Stimulated activated CD8-positive, alpha-beta memory T cell treated with anti-CD3 and anti-CD28 coated beads, Interleukin-4, amount 100 ng/mL, for 48 hours (primary cell): ENCODE data around the gene THRB.
"Not testable (repeated sequence)": the region's sequence is repeated elsewhere in the genome, so short reads cannot be mapped to it uniquely, and the experiment has no call there.

Experiments used
- DNase-seq: peaks from one replicate; pipeline ENCODE4 v3.0.0-alpha.2; 2020

THRB gene

DNA sequence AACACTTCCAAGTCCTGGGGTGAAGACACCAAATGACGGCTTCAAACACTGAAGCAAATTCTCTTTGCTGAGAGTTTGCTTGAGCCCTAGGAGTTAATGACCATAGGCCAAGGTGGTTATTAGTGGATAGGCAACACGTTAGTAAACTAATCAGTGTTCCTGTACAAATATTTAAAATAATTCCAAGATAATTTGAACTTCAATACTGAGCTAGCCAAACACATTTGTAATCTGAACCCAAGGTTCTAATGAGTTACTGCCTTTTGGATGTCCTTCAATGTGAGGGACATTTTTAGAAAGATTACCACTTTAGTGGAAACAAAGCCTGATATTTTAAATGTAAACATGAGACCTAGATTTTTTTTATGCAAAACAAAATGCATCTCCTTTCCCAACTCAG lies 94.6 kb downstream of the THRB start:
- no peak for DNase-seq

DNA sequence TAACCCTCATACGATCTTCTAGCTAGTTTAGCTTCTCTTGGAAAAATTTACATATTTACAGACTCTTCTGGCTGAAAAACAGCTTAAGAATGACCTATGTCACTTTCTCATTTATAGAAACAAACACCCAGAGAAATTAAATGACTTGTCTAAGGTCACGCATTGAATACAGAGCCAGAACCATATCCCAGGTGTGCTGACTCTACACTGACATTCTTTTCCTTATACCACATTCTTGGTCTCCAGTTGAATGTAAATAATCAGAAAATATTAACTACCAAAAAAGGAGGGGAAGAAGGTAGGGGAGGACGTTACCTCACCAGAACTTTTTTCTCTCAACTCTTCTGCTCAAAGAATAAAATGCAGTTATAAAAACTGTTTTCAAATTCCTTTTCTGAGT lies 95.0 kb downstream of the THRB start:
- DNase-seq = no peak

DNA sequence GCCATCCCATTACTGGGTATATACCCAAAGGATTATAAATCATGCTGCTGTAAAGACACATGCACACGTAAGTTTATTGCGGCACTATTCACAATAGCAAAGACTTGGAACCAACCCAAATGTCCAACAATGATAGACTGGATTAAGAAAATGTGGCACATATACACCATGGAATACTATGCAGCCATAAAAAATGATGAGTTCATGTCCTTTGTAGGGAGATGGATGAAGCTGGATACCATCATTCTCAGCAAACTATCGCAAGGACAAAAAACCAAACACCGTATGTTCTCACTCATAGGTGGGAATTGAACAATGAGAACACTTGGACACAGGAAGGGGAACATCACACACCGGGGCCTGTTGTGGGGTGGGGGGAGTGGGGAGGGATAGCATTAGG lies 95.9 kb downstream of the THRB start:
- DNase-seq = not testable (repeated sequence)

DNA sequence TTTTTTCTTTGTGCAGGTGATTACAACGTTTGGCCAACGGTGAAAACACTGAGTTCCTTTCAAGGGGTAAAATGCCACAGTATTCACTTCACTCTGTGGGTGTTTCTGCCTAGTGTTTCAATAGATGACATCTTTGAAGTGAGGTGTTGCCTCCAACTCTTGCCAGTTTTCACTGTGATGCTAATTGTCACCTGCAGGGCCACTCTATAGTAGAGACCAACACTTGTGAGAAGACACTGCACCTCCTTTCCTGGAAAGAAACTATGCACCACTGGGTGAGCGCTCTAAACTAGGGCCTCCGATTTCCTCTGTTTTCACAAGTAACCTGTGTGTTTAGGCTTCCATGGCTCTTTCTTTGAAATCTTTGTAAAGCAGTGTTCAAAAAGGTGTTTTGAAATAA lies 98.3 kb downstream of the THRB start:
- no peak for DNase-seq

DNA sequence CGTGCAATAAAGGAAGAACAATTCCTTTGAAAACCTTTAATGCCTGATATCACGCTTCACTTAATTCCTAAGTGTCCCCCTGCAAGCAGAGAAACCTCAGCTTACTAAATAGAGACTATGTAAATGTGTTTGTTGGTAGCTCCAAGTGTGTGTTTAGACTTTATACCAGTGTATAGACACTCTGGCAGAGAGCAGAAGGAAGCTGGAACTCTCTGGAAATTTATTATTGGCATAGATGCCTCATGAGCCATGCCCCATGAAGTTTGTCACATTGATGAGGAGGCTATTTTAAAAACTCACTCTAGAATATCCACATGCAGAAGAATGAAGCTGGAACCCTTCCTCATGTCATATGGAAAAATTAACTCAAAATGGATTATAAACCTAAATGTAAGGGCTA lies 99.9 kb downstream of the THRB start:
- DNase-seq = no peak

DNA sequence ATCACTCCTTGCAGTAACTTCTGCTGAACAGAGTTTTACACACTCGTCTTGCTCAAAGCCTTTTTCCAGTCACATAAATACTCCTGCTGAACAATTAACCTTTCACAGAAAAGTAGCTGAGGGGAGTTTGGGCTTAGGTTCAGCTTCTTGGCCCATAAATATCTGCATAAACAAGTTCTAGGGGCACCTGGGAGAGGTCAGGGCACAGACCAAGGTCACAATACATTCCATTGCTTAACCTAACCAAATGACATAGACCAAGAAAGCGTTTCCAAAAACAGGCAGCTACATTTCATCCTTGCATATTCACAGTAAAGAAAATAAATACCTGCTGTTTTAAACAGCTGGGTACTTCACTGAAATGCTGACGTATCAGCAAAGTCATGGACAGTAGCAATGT lies 101.3 kb downstream of the THRB start:
- DNase-seq = no peak

DNA sequence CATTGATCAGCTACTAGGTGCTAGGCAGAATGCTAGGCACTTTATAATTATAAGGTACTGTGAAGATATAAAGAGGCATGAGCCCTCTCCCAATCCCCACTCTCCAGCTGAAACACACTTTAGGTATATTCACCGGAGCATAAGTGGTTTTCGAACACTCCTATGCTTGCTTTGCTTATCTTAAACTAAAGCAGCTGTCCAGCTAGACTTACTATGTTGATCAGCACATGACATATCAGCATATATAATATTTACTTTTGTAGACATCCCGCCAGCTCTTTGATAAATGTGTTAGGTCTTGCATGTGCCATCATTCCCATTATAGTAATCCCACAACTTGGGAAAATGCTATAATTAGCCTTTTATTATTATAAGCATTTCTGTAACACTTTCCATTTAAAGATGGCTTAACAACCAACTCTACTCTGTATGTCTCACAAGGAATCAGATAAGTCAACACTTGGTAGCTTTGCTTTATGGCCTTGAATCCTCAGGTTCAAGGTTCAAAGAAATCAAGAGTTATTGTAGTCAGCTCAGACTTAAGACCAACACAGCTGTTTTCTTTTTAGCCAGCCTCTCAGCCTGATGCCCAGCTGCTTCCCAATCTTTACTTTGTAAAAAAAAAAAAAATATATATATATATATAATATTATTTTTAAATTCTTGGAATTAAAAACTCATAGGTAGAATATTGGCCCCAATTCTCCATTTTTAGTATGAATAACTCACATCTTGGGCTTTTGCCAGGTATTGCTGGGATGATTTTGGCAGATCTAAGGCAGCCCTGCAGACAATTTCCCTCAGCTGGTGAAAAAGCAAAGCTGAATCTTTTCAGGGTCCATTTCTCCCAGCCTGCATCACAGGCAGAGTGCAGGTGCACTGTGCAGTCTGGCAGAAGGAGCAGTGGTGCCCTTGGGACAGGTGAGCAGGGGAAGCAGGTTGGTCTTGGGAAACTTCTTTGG lies 104.2 kb downstream of the THRB start:
- DNase-seq = no peak

DNA sequence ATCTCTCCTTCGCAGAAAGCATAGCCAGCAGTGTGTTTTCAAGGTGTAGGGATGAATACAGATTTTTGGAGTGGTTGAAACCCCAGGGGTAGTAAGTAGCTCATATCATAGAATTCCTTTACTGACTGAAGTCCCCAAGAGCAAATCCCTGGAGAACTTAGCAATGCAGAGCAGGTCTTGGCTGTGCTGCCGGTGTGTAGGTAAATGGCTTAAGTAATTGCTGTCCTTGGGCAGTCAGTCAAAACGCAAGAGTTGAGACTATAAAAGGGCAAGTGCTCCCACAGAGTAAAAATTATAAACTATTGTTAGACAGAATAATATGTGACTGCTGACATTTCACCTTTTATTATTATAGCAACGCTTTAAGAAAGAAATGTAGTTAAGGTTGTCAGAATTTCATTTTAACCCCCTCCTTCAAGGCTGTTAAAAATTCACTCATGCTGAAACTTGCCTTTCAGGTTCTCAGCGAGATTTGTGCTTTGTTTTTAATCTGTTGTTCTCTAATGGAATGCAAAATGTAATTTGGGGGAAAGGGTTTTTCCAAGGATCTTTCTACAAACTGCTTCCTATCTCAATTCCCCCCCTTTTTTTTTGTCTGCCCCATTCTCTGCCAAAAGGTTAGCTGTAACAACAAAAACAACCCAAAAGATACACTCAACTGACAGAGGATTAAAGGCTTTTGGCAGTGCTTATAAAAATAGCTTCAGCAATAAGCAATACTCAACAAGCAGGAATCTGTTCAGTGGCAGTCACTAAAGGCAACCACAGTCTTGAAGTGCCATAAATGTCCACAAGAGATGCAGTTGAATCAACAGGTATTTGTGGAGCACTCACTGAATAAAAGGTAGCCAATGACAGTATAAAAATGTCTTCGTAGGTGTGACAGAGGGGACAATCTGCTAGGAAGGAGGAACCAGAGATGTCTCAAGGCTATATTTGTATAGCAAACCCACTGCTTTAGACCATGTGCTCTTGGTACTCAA lies 105.3 kb downstream of the THRB start:
- no peak for DNase-seq

DNA sequence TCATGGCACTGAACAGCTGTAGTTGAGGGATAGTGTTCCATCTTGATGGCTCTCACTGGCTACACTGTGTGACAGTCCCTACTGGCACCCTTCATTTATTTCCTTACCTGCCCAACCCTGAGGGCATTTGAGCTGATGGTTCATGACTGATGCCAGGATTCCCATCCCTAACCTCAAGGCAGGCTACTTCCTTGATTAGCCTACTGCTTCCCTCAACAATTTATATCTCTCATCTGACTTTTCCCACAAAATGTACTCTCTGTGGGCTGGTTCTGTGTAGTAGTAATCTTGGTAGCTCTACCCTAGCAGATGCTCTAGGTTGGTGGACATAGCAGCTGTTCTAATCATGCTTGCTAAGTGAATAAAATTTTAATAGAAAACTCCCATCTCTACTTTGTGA lies 106.0 kb downstream of the THRB start:
- DNase-seq = no peak

DNA sequence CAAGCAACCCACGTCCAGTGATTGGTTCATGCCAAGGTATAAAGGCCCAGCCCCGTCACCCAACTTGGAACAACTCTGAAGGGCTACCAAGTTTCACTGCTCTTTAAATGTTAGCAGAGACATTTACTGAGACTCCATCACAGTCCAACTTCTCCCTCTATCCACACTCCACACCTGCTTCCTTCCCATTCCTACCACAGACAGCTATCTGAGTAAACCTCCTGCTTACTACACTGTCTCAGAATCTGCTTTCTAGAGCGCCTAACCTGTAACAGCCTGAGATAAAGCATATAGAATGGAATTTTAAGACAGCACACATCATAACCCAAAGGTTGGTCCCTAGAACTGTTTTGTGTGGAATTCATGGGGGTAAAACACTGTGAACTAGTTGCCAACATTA lies 106.5 kb downstream of the THRB start:
- no peak for DNase-seq

DNA sequence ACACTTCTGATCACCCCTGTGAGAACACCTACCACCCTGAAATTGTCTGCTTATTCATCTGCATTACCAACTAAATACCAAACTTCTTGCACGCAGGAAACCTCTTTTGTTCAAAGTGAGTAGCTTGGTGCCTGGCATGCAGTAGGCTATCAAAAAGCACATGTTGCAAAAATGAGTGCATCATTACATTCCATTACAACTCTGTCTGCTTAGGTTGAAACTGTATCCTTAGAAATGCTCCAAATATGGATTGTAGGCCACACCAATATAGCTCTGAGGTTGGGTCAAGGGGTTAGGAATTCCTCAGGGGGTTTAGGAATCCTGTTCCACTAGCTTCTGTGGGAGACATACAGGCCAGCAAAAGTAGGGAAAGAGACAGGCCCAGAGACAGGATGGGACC lies 107.2 kb downstream of the THRB start:
- no peak for DNase-seq

DNA sequence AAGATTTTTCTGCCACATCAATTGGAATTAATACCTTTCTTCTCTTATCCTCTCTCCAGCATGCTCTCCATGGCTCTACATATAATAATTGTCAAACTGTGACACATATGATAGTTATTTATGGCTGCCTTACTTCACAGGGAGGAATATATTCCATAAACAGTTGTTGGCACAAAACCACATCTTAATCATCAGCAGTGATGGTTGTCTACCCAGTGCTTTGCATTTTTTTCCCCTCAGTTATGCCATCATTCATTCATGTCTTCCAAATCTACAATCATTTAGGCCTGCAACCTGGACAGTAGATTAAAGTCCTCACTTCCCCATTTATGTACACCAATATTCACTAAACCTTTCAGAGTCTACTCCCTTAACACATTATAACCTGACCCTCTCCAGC lies 107.7 kb downstream of the THRB start:
- no peak for DNase-seq

DNA sequence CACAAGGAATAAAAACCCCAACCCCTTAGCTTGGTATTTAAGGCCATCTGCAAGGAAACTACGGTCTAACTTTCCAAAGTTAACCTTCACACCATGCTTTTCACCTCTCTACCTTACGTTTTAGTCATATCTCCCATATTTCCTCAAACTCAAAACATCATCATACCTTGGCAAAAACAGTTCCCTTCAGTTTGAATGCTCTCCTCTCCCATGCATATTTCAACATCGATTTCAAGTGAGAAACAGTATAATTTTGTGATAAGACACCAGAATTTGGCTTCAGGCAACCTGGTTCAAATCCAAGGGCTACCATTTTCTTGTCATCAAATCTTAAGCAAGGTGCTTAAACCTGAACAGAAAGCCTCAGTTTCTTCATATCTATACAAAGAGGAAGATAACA lies 108.2 kb downstream of the THRB start:
- DNase-seq = no peak

DNA sequence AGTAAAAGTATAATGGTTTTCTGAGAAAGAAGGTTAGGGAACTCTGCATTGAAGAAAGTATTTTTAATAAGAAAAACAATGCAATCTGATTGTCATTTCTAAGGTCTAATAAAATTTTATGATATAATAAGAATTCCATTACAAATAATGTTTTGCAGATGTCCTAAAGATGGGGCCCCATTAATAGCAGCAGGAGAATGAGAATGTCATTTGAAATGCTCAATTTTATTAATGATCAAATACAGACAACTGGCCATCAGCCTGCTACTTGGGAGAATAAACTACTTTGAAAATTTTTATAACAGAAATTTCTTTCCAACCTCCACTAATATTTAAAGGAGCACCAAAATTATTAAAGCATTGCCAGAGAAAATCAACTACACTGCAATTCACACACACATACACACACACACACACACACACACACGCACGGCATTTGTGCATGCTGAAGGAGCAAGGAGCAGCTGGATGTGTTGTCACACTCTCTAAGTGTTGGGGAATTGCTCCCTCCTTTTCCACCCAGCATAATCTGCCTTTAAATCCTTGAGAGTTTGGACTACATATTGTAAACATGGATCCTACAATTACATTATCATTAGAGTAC lies 109.5 kb downstream of the THRB start:
- no peak for DNase-seq

DNA sequence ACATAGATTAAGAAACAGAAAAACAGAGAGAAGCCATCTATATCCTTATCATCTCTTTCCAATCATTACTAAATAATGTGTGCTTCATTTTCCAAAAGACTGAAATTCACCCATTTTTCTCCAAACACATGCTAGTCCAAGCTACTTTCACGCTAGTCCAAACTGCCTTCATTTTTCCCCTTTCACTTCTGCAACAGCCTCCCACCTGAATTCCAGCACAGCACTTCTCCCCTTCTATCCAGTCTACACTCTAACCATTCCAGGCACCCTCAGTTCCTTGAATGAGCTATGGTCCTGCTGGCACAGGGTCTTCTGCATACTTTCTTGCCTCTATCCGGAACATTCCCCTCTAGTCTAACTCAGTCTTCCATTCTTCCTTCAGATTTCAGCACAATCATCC lies 112.0 kb downstream of the THRB start:
- DNase-seq = no peak

DNA sequence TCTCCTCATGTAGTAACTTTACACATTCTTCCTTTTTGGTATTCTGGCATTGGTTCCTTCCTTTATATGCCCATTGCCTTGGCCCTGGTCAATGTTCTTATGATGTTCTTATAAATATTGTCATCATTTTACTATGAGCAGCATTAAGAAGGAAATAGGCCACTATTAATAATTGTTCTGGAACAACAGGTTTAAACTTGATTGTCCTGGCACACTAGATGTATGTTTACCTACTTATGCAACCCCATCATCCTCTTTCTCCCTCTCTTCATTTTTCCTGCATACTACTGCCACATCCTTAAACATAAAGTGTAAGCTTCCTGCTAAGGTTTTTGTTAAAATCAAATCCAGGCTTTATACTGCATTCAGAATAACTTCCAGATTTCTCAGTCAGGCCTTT lies 114.7 kb downstream of the THRB start:
- no peak for DNase-seq

DNA sequence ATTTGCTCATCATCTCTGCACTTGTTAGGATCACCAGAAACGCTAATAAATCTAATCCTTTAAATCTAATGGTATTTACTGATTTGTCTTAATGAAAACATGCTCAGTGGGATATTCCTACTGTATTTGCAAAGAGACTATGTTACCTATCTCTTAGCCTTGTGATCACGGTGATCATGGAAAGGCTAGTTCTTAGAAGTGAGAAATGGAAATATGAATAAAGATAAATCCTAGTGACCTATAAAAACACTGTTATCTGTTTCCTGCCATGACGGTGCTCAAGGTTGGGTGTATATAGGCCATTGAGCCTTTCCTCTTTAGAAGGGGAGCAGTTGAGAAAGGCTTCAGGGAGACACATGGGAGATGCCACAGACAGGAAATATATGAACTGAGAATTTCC lies 116.3 kb downstream of the THRB start:
- DNase-seq = no peak

DNA sequence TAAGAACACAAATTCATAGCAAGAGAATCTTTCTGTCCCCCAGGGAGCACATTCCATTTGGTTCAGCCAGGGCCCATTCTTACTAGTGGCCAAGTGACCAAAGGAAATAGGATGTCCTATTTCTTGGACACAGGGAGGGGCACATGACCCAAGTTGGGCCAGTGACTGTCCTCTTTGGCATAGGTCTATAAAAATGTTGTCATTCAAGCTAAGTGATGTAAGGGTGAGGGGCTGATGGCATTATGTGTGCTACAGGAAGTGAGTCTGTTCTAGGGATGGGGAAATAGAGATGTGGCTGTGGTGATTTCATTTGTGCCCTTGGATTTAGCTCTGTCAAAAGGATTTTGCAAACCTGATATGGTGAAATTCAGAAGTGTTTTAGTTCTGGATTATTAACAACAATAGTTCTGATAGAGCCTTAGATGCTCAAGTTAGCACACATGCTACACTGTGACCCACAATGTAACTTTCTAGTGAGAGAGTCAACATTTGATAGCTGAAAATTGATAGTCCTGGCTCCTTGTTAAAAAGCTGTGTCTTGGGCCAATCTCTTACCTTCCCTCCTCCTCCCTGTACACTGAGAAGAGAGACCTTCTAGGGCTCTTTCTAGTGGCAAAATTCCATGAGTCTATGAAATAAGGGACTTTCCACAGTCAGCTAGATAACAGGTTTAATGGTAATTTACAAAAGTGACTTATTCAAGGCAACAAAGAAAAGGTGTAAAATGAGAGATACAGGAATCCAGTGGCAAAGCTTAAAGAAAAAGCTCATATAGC lies 117.2 kb downstream of the THRB start:
- DNase-seq = no peak

DNA sequence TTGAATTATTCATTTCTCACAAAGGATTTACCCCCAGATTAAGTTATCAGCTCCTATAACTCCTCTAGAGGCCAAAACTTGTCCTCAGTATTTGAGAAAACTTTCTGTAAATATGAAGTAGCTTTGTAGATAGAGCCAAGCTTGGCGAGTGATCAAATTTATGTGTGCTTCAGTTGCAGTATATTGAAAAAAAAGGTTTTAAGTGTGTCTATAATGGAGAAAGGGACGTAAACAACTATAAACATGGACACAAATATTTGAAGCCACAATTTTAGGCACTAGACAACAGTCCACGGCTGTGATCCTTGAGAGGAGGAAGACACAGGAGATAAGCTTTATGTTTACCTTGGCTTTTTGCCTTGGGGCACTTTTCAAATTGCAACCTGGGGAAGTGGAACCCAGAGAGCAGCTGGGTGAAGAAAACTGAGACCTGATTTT lies 118.7 kb downstream of the THRB start:
- no peak for DNase-seq

DNA sequence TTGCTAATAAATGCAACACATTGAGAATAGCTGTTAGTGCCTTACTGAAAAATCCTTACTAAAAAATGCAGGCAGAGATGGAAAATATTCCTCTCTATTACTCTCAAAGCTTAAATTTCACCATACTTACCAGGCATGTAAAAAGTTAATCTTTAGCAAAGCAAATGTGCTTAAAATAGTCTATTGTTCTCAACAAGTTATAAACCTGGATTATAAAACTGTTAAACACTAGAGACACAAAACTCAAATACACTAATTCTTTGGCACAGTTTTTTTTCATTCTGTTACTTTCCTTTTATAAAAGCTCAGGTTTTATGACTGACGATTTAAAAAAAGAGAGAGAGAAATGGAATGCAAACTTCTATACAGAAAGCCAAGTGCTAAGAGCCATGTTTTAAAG lies 119.8 kb downstream of the THRB start:
- DNase-seq = no peak

DNA sequence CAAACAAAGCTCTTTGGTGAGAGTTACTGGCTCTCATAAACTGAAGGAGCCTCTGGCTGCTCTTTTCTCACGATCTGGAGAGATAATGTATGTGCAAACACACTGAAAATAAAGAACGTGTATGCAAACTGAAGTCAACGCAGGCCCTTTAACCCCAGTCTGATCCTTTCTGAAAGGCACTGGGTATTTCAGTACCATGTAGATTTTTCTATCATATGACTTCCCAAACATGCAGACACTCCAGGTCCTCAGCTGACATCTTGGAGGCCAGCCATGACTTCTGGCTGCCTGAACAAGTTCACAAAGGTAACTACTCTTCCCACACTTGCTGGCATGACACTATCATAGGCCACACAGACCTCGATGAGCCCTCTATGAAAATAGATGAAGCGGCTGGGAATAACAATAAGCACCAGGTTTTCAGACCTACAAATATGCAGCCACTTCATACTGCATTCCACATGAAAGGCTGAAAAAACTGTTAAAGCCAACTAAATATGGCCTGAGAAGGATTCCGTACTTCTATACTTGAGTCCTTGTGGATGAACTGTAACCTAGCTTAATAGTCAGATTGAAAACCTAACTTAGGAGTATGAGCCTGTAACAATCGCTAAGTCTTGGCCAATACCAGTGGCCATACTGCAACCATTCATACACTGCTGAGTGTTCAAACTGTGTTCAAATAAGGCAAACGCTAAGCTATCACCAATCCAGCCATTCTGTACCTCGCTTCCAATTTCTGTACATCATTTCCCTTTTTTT lies 121.3 kb downstream of the THRB start:
- no peak for DNase-seq
